Measurements from ENCODE around the gene KSR1. TPM values are rescaled to one million over a fixed set of nuclear protein-coding genes. Genes with fewer than 3 reads are reported as not detected.

Gene KSR1
- polyA plus RNA-seq, 1 donor from 2014 or later, result 9.2 TPM

DNA sequence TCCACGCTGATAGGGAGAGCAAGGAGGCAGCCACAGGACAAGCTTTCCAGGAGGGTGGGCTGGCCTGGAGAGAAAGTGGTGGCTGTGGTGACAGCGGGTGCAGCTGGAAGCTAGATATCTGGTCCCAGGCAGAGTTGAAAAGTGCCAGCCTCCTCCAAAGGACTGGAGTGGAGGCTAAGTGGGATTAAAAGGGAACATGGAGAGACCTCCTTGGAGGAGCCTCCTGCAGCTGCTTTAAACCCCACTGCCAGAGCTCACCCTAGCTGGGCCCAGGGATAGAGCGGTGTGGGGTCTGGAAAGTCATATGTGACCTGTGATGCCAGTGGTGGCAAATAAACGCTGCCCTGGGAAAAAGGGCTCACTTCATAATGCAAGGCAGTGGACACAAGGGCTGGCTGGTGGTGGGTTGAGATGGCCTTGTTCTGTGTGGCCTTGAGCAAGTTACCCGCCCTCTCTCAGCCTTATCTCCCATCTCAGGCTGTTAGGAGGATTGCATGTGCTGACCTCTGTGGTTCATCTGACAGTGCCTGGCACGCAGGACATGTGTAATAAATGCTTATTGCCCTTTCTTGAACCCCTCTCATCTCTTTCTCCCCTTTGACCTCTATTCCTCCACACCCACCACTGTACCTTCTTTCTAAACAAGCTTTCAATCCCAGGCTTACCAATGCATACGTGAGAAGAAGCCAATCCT, 113.8 kb downstream of the KSR1 start (continued):
- no peak for TF ChIP-seq TAF1 (IDR thresholded peaks at IDR 0.05; ENCODE audit: low read depth)
- no peak for TF ChIP-seq EP300 (conservative IDR thresholded peaks at IDR 0.05; ENCODE audit: poor library complexity, severe bottlenecking)
- TF ChIP-seq EZH2 (IDR thresholded peaks at IDR 0.05; ENCODE audit: borderline replicate concordance, insufficient read depth, low read length, poor library complexity, severe bottlenecking), result no peak
- TF ChIP-seq RAD21 (conservative IDR thresholded peaks at IDR 0.05), result no peak

DNA sequence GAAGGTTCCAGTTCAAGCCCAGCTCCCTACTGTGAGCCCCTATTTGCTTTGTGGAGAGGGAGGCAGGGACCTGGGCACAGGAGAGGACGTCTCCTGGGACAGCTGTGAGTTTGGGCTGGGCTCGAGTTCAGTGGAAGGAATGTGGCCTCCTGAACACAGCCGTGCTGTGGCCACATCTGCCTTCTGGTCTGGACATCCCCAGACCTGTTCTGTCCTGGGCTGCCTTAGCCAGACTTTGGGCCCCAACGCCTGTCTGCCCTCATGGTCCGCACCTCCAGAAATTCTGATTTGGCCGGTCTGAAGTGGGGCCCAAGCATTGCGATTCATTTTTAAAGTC, 114.3 kb downstream of the KSR1 start:
- Histone ChIP-seq H3K9me3 (ENCODE audit: low read length) (no peaks in the 10 kb centered on the region), H3K9me2 (ENCODE audit: insufficient read depth, low read length) (no peaks in the 10 kb centered on the region), H3K4me3 (ENCODE audit: low read length) (no peak overlapping the region), H3K9ac (ENCODE audit: low read length) (no peak overlapping the region), H3F3A (ENCODE audit: insufficient read depth, low read length, poor library complexity, severe bottlenecking) (no peaks in the 10 kb centered on the region), H2AFZ (ENCODE audit: low read depth, low read length) (no peak overlapping the region), H3K79me2 (replicated peaks; ENCODE audit: insufficient read depth, low read length) (no peaks in the 10 kb centered on the region), H3K27me3 (ENCODE audit: insufficient read depth, low read depth, low read length) (no peaks in the 10 kb centered on the region), H3K27ac (ENCODE audit: low read length) (no peak overlapping the region), H3K4me2 (ENCODE audit: low read length) (no peak overlapping the region), H3K36me3 (ENCODE audit: insufficient read depth, low read length) (no peaks in the 10 kb centered on the region), H4K20me1 (ENCODE audit: insufficient read depth) (no peaks in the 10 kb centered on the region)
- no peak for TF ChIP-seq EP300 (conservative IDR thresholded peaks at IDR 0.05; ENCODE audit: poor library complexity, severe bottlenecking)
- TF ChIP-seq EZH2 (IDR thresholded peaks at IDR 0.05; ENCODE audit: borderline replicate concordance, insufficient read depth, low read length, poor library complexity, severe bottlenecking), result no peak
- no peak for TF ChIP-seq MXI1 (conservative IDR thresholded peaks at IDR 0.05; ENCODE audit: poor library complexity, severe bottlenecking)
- TF ChIP-seq, protein P1, sequence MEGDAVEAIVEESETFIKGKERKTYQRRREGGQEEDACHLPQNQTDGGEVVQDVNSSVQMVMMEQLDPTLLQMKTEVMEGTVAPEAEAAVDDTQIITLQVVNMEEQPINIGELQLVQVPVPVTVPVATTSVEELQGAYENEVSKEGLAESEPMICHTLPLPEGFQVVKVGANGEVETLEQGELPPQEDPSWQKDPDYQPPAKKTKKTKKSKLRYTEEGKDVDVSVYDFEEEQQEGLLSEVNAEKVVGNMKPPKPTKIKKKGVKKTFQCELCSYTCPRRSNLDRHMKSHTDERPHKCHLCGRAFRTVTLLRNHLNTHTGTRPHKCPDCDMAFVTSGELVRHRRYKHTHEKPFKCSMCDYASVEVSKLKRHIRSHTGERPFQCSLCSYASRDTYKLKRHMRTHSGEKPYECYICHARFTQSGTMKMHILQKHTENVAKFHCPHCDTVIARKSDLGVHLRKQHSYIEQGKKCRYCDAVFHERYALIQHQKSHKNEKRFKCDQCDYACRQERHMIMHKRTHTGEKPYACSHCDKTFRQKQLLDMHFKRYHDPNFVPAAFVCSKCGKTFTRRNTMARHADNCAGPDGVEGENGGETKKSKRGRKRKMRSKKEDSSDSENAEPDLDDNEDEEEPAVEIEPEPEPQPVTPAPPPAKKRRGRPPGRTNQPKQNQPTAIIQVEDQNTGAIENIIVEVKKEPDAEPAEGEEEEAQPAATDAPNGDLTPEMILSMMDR (IDR thresholded peaks at IDR 0.05; ENCODE audit: poor library complexity, severe bottlenecking), result no peak
- no peak for TF ChIP-seq TAF1 (IDR thresholded peaks at IDR 0.05; ENCODE audit: low read depth)
- TF ChIP-seq, protein P2, sequence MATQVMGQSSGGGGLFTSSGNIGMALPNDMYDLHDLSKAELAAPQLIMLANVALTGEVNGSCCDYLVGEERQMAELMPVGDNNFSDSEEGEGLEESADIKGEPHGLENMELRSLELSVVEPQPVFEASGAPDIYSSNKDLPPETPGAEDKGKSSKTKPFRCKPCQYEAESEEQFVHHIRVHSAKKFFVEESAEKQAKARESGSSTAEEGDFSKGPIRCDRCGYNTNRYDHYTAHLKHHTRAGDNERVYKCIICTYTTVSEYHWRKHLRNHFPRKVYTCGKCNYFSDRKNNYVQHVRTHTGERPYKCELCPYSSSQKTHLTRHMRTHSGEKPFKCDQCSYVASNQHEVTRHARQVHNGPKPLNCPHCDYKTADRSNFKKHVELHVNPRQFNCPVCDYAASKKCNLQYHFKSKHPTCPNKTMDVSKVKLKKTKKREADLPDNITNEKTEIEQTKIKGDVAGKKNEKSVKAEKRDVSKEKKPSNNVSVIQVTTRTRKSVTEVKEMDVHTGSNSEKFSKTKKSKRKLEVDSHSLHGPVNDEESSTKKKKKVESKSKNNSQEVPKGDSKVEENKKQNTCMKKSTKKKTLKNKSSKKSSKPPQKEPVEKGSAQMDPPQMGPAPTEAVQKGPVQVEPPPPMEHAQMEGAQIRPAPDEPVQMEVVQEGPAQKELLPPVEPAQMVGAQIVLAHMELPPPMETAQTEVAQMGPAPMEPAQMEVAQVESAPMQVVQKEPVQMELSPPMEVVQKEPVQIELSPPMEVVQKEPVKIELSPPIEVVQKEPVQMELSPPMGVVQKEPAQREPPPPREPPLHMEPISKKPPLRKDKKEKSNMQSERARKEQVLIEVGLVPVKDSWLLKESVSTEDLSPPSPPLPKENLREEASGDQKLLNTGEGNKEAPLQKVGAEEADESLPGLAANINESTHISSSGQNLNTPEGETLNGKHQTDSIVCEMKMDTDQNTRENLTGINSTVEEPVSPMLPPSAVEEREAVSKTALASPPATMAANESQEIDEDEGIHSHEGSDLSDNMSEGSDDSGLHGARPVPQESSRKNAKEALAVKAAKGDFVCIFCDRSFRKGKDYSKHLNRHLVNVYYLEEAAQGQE (IDR thresholded peaks at IDR 0.05; ENCODE audit: borderline replicate concordance), result no peak
- TF ChIP-seq SMC3 (conservative IDR thresholded peaks at IDR 0.05; ENCODE audit: poor library complexity), result no peak
- no peak for TF ChIP-seq RAD21 (conservative IDR thresholded peaks at IDR 0.05)
- TF ChIP-seq POLR2AphosphoS5 (IDR thresholded peaks at IDR 0.05), result no peak

DNA sequence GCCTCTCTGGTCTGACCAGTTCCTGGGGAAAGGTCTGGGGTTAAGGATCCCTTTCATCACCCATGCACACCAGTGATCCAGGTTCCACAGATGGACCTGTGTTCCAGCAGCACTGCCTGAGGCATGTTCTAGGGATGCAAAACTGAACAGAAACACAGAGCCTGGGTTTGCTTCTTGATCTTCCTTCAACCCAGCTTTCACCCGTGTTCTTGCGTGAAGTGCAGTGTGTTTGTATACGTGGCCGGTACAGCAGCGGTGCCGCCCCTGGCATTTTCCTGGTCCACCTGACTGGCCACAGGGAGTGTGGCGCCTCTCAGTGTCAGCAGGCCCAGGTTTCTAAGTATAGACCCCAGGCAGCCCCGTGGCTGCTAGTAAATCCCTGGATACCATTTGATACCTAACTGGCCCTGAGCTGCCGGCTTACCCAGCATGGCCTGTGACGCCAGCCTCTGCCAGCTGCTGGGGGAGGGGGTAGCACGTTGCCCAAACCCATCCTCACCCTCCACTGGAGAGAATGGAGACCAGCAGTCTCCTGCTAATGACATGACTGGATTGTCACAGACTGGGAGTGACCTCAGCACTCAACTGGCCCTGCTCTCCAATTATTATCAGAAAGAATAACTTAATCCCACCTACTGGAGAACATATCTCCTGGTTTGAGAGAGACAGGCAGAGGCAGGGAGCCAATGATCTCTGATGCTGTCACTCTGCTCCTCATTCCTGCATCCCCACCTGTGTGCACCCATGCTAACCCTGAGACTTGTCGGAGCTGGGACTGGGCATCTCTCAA, 115.5 kb downstream of the KSR1 start:
- Histone ChIP-seq H3K9ac (ENCODE audit: low read length) (no peak overlapping the region), H3K27ac (ENCODE audit: low read length) (no peak overlapping the region), H3K9me3 (ENCODE audit: low read length) (no peaks in the 10 kb centered on the region), H3K36me3 (ENCODE audit: insufficient read depth, low read length) (no peaks in the 10 kb centered on the region), H3F3A (ENCODE audit: insufficient read depth, low read length, poor library complexity, severe bottlenecking) (no peaks in the 10 kb centered on the region), H2AFZ (ENCODE audit: low read depth, low read length) (no peak overlapping the region), H3K4me3 (ENCODE audit: low read length) (no peak overlapping the region), H3K9me2 (ENCODE audit: insufficient read depth, low read length) (no peaks in the 10 kb centered on the region), H3K27me3 (ENCODE audit: insufficient read depth, low read depth, low read length) (no peaks in the 10 kb centered on the region), H3K79me2 (replicated peaks; ENCODE audit: insufficient read depth, low read length) (no peaks in the 10 kb centered on the region), H3K4me2 (ENCODE audit: low read length) (no peak overlapping the region), H4K20me1 (ENCODE audit: insufficient read depth) (no peaks in the 10 kb centered on the region)
- TF ChIP-seq, protein P2 (IDR thresholded peaks at IDR 0.05; ENCODE audit: borderline replicate concordance), result no peak
- TF ChIP-seq TAF1 (IDR thresholded peaks at IDR 0.05; ENCODE audit: low read depth) (no peak), EZH2 (IDR thresholded peaks at IDR 0.05; ENCODE audit: borderline replicate concordance, insufficient read depth, low read length, poor library complexity, severe bottlenecking) (no peak), MXI1 (conservative IDR thresholded peaks at IDR 0.05; ENCODE audit: poor library complexity, severe bottlenecking) (no peak), RAD21 (conservative IDR thresholded peaks at IDR 0.05) (no peak), POLR2AphosphoS5 (IDR thresholded peaks at IDR 0.05) (no peak), EP300 (conservative IDR thresholded peaks at IDR 0.05; ENCODE audit: poor library complexity, severe bottlenecking) (no peak), SMC3 (conservative IDR thresholded peaks at IDR 0.05; ENCODE audit: poor library complexity) (no peak)
- TF ChIP-seq, protein P1 (IDR thresholded peaks at IDR 0.05; ENCODE audit: poor library complexity, severe bottlenecking), result no peak
